ENCODE data around the gene DDAH2. TPM values are rescaled to one million over a fixed set of nuclear protein-coding genes. Genes with fewer than 3 reads are reported as not detected.
A peak's percentile ranks its signal among the peaks of the same experiment; 100 is the strongest.

The DDAH2 gene
- total RNA-seq, 2 experiments from 2014 or later, result 6.2 to 6.6 TPM

- Mint-ChIP-seq H3K9me3 (no peaks in the 10 kb centered on the region), H3K4me3 (peak overlapping the region; percentile 80), H3K36me3 (peaks cover 42% of the 10 kb centered on the region), H3K4me1 (ENCODE audit: low read depth) (peaks cover 69% of the 10 kb centered on the region), H3K27me3 (no peaks in the 10 kb centered on the region), H3K27ac (no peak overlapping the region)
- intact Hi-C loops (cut with micrococcal nuclease), result loop anchor here (1.0 to 10.0 kb wide), 3 partner anchors 39 to 1165 kb away; partner anchors contain the start of gene DXO
- ChIA-PET CTCF (interaction anchor here (0.7 to 4.2 kb wide), 18 partner anchors 10 to 258 kb away, joined by 3 to 40 read pairs (median 5); partner anchors contain the start of genes ABHD16A, HSPA1A, HSPA1B and HSPA1L), POLR2A (interaction anchor here (0.7 to 2.5 kb wide), 4 partner anchors 9 to 104 kb away, joined by 3 to 11 read pairs (median 4); partner anchors contain the start of gene MSH5)
- DNase-seq, result peak; percentile 69
Measured at GRCh38 chr6:31729979-31730630, 1.0 kb upstream of the DDAH2 start.

- H3K36me3 Mint-ChIP-seq, result peaks cover 37% of the 10 kb centered on the region
- no peaks in the 10 kb centered on the region for H3K9me3 Mint-ChIP-seq
- intact Hi-C loops (cut with micrococcal nuclease), result loop anchor here (1.0 kb wide), 1 partner anchor 40 kb away; no protein-coding TSS in a partner anchor
- POLR2A ChIA-PET, result interaction anchor here (0.7 to 2.5 kb wide), 4 partner anchors 9 to 105 kb away, joined by 3 to 11 read pairs (median 4); partner anchors contain the start of gene MSH5
- H3K4me3 Mint-ChIP-seq, result peak overlapping the region; percentile 80
- no peaks in the 10 kb centered on the region for H3K27me3 Mint-ChIP-seq
- CTCF ChIA-PET, result interaction anchor here (0.6 to 4.2 kb wide), 17 partner anchors 10 to 134 kb away, joined by 3 to 40 read pairs (median 5); partner anchors contain the start of genes ABHD16A, HSPA1A, HSPA1B and HSPA1L
- H3K4me1 Mint-ChIP-seq (ENCODE audit: low read depth), result peaks cover 69% of the 10 kb centered on the region
- DNase-seq, result peak; percentile 84
- H3K27ac Mint-ChIP-seq, result peak overlapping the region; percentile 43
Measured at GRCh38 chr6:31729515-31729978, 448 bp upstream of the DDAH2 start.

- no peak overlapping the region for H3K4me3 Mint-ChIP-seq
- CTCF ChIA-PET, result interaction anchor here (0.8 to 4.2 kb wide), 4 partner anchors 12 to 135 kb away, joined by 3 to 40 read pairs (median 8); partner anchors contain the start of gene MSH5
- intact Hi-C loops (cut with micrococcal nuclease), result no loop called here
Measured at GRCh38 chr6:31727717-31728671, 1.1 kb downstream of the DDAH2 start.

GRCh38 chr6:31727034-31727716, 1.9 kb downstream of the DDAH2 start:
- CTCF ChIA-PET, result interaction anchor here (1.0 to 4.2 kb wide), 4 partner anchors 11 to 136 kb away, joined by 4 to 40 read pairs (median 10); partner anchors contain the start of gene MSH5
- no peak overlapping the region for H3K4me3 Mint-ChIP-seq

More at GRCh38 chr6:31727717-31728671, 1.1 kb downstream of the DDAH2 start:
- POLR2A ChIA-PET, result interaction anchor here (0.6 to 2.5 kb wide), 2 partner anchors 11 to 106 kb away, joined by 3 to 11 read pairs; partner anchors contain the start of gene MSH5
- peaks cover 21% of the 10 kb centered on the region for H3K36me3 Mint-ChIP-seq
- peaks cover 54% of the 10 kb centered on the region for H3K4me1 Mint-ChIP-seq (ENCODE audit: low read depth)
- H3K27ac Mint-ChIP-seq, result peak overlapping the region; percentile 76
- DNase-seq, result no peak
- no peaks in the 10 kb centered on the region for H3K9me3 Mint-ChIP-seq
- no peaks in the 10 kb centered on the region for H3K27me3 Mint-ChIP-seq

DNA sequence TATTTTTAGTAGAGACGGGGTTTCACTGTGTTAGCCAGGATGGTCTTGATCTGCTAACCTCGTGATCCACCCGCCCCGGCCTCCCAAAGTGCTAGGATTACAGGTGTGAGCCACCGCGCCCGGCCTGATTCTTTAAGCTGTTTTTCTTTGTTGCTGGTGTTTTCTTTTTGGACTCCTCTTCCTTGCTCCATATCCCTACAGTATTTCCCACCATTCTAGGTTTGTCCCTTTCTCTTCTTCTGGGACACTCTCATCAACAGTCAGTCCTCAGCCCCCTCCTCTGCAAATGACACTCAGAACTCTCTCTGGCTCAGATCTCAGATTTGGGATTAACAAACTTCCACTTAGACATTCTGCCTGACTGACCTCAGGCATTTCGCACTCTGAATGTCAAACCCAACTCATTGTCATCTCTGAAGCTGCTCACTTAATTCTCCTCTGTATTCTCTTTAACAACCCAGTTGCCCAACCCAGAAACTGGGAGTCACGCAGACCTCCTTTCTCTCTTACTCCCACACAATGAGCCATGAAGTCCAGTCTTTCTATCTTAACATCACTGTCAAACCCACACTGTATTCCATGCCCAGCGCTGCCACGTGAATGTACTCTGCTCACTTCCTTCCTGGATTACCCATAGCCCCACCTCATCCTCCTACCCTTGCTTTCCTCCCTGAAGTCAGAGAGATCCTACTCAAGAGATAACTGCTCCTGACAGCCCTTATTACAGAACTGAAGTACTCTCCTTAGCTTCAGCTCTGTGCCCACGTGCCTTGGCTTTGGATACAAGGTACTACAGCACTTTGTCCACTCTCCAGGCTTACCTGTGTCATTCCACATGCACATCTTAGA, 3.4 kb downstream of the DDAH2 start:
- Mint-ChIP-seq H3K27me3 (no peaks in the 10 kb centered on the region), H3K27ac (peak overlapping the region; percentile 19), H3K9me3 (no peaks in the 10 kb centered on the region), H3K4me1 (ENCODE audit: low read depth) (peaks cover 44% of the 10 kb centered on the region), H3K36me3 (peaks cover 9% of the 10 kb centered on the region), H3K4me3 (no peak overlapping the region)
- ChIA-PET POLR2A (interaction anchor here (0.6 kb wide), 1 partner anchor 1130 kb away, joined by 3 read pairs; no protein-coding TSS in a partner anchor), CTCF (interaction anchor here (1.3 to 3.7 kb wide), 3 partner anchors 13 to 104 kb away, joined by 3 to 13 read pairs (median 8); no protein-coding TSS in a partner anchor)
- intact Hi-C loops (cut with micrococcal nuclease), result no loop called here
- peak; percentile 36 for DNase-seq

More at GRCh38 chr6:31727034-31727716, 1.9 kb downstream of the DDAH2 start:
- H3K27ac Mint-ChIP-seq, result peak overlapping the region; percentile 76
- H3K9me3 Mint-ChIP-seq, result no peaks in the 10 kb centered on the region
- intact Hi-C loops (cut with micrococcal nuclease), result no loop called here
- POLR2A ChIA-PET, result interaction anchor here (0.6 kb wide), 1 partner anchor 106 kb away, joined by 3 read pairs; no protein-coding TSS in a partner anchor
- H3K36me3 Mint-ChIP-seq, result peaks cover 17% of the 10 kb centered on the region
- peaks cover 53% of the 10 kb centered on the region for H3K4me1 Mint-ChIP-seq (ENCODE audit: low read depth)
- peak; percentile 37 for DNase-seq
- H3K27me3 Mint-ChIP-seq, result no peaks in the 10 kb centered on the region

DNA sequence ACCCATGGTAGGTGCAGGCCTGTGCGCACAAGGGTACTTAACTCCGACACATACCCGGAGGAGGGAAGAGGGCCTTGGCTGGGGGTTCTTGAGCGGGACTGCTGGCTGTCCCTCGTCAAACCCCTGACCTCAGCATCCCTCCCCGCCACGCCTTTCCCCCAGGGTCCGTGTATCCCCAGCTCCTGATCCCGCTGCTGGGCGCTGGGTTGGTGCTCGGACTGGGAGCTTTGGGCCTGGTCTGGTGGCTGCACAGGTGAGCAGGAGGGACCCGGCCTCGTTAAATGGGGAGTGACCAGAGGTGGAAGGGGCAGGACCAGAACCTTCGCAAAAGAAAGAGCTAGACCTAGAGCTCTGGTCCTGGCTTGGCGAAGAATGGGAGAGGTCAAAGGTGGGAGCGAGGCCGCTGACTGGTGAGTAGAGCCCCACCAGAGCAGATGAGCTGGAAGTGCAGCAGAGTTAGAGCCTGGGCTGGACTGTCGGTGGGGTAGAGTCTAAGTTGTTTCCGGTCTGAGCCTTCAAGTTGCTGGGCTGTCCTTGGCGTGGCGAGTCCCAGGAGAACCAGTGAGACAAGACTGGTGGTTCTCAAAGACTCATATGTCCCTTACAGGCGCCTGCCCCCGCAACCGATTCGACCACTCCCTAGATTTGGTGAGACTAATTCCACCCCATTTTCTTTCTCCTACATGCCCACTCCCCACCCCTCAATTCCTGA, 5.0 kb downstream of the DDAH2 start:
- no peak for DNase-seq
- no peak overlapping the region for H3K27ac Mint-ChIP-seq
- no peaks in the 10 kb centered on the region for H3K27me3 Mint-ChIP-seq
- H3K9me3 Mint-ChIP-seq, result no peaks in the 10 kb centered on the region
- intact Hi-C loops (cut with micrococcal nuclease), result no loop called here
- ChIA-PET POLR2A (interaction anchor here (1.2 kb wide), 1 partner anchor 89 kb away, joined by 4 read pairs; no protein-coding TSS in a partner anchor), CTCF (interaction anchor here (1.0 kb wide), 1 partner anchor 32 kb away, joined by 4 read pairs; no protein-coding TSS in a partner anchor)
- H3K4me3 Mint-ChIP-seq, result no peak overlapping the region
- H3K4me1 Mint-ChIP-seq (ENCODE audit: low read depth), result peaks cover 31% of the 10 kb centered on the region
- H3K36me3 Mint-ChIP-seq, result no peaks in the 10 kb centered on the region

DNA sequence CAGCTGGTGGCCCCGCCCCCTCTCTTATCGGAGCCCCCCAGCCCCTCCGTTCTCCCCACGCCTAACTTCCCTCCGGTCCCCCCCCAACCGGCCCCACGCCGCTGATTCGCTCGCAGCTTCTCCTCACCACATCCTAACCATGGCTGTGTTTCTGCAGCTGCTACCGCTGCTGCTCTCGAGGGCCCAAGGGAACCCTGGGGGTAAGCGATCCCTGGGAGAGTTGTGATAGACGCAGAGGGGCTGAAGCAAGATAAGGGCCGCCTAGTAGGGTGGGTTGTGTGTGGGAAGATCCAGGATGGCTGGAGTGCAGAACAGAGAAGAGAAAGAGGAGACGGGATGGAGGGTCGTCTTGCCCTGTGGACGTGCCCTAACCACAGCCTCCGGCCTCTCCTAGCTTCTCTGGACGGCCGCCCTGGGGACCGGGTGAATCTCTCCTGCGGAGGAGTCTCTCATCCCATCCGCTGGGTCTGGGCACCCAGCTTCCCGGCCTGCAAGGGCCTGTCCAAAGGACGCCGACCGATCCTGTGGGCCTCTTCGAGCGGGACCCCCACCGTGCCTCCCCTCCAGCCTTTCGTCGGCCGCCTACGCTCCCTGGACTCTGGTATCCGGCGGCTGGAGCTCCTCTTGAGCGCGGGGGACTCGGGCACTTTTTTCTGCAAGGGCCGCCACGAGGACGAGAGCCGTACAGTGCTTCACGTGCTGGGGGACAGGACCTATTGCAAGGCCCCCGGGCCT, 5.7 kb downstream of the DDAH2 start, which contains the start of gene MPIG6B:
Gene MPIG6B, plus strand, starts transcription at position 129 of the 735 bp plus-strand sequence. Its CDS starts 11 bp downstream, at position 140.
- Mint-ChIP-seq H3K4me3 (no peak within 1 kb of the TSS), H3K4me1 (ENCODE audit: low read depth) (peaks cover 24% of the 10 kb centered on the region), H3K9me3 (no peaks in the 10 kb centered on the region), H3K27me3 (no peaks in the 10 kb centered on the region), H3K27ac (no peak within 1 kb of the TSS), H3K36me3 (no peaks in the 10 kb centered on the region)
- no peak for DNase-seq
- POLR2A ChIA-PET, result no interaction called here
- CTCF ChIA-PET, result interaction anchor here (1.0 kb wide), 1 partner anchor 31 kb away, joined by 4 read pairs; no protein-coding TSS in a partner anchor
- intact Hi-C loops (cut with micrococcal nuclease), result no loop called here

DNA sequence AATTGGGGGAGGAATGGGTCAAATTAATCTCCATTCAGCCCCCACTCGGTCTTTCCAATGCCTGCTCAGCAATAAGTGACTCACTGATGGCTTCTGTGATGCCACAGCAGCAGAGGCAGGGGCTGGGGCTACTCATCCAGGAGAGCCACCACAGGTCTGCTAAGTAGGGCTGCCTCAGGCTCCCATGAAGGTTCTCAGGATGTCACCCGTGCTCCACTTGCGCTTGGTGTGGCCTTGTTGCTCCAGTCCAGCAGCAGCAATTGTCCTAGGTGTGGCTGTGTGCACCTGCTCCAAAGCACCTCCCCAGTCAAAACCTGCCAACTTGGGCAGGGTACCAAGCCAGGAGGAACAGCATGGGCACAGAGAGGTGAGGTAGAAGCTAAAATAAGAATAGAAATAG, 6.9 kb downstream of the DDAH2 start:
- Mint-ChIP-seq H3K9me3 (no peaks in the 10 kb centered on the region), H3K36me3 (no peaks in the 10 kb centered on the region), H3K27ac (no peak overlapping the region), H3K4me3 (no peak overlapping the region), H3K27me3 (no peaks in the 10 kb centered on the region), H3K4me1 (ENCODE audit: low read depth) (peaks cover 16% of the 10 kb centered on the region)
- no peak for DNase-seq
- POLR2A ChIA-PET, result interaction anchor here (0.5 kb wide), 1 partner anchor 17 kb away, joined by 3 read pairs; no protein-coding TSS in a partner anchor
- CTCF ChIA-PET, result no interaction called here
- intact Hi-C loops (cut with micrococcal nuclease), result no loop called here

- Mint-ChIP-seq H3K36me3 (no peaks in the 10 kb centered on the region), H3K27me3 (no peaks in the 10 kb centered on the region), H3K4me1 (ENCODE audit: low read depth) (peaks cover 10% of the 10 kb centered on the region), H3K9me3 (no peaks in the 10 kb centered on the region), H3K4me3 (no peak within 1 kb of the TSS), H3K27ac (no peak within 1 kb of the TSS)
- intact Hi-C loops (cut with micrococcal nuclease), result no loop called here
- POLR2A ChIA-PET, result no interaction called here
- CTCF ChIA-PET, result interaction anchor here (2.0 kb wide), 1 partner anchor 48 kb away, joined by 5 read pairs; no protein-coding TSS in a partner anchor
- no peak for DNase-seq
Measured at GRCh38 chr6:31721351-31722020, 7.6 kb downstream of the DDAH2 start, which contains the start of gene LY6G6C. TSS of gene LY6G6C (minus strand) at chr6:31721746. CDS start at chr6:31721679, 67 bp downstream.

Data from activated CD4-positive, alpha-beta memory T cell treated with anti-CD3 and anti-CD28 coated beads for 36 hours (primary cell).